ENCODE results near the gene MAPK12. TPM values are rescaled to one million over a fixed set of nuclear protein-coding genes. Genes with fewer than 3 reads are reported as not detected.

The MAPK12 gene
- total RNA-seq, 1 experiment from 2014 or later: 86.7 TPM

- Histone ChIP-seq H2AFZ (ENCODE audit: low read depth, low read length, poor library complexity, severe bottlenecking) (no peak overlapping the region), H3K9ac (ENCODE audit: low read length) (no peak overlapping the region), H4K20me1 (ENCODE audit: insufficient read depth) (no peaks in the 10 kb centered on the region), H3K79me2 (ENCODE audit: insufficient read depth, low read length) (peaks cover 10% of the 10 kb centered on the region), H3K9me2 (ENCODE audit: insufficient read depth) (no peaks in the 10 kb centered on the region), H3K9me3 (ENCODE audit: control insufficient read depth in 1 of 2, insufficient read depth in 1 of 2, low read depth in 1 of 2, low read length in 2 of 2) (peaks cover 0 to 8% of the 10 kb centered on the region in 2 experiments; a peak in 1 of 4 replicates), H3K36me3 (ENCODE audit: control insufficient read depth in 1 of 2, insufficient read depth in 2 of 2, low read length in 2 of 2) (peaks cover 5 to 6% of the 10 kb centered on the region in 2 experiments; a peak in 3 of 4 replicates), H3K4me1 (ENCODE audit: control insufficient read depth in 1 of 2, insufficient read depth in 2 of 2, low read length in 2 of 2) (peaks cover 4 to 26% of the 10 kb centered on the region in 2 experiments), H3K4me3 (replicated peaks in 1 of 2; ENCODE audit: low read depth in 1 of 2, low read length in 2 of 2) (no peak overlapping the region), H3K27ac (ENCODE audit: low read depth, low read length) (peak overlapping the region; percentile 8; the same call in 1 of the 2 replicates), H3K4me2 (ENCODE audit: low read length) (no peak overlapping the region), H3K27me3 (ENCODE audit: insufficient read depth, low read length) (no peaks in the 10 kb centered on the region)
- intact Hi-C loops (cut with micrococcal nuclease): loop anchor here (10.0 kb wide), 1 partner anchor 271 kb away; no protein-coding TSS in a partner anchor
- BruUV-seq (replicated peaks): no TSS peak
- TF ChIP-seq EZH2phosphoT487 (IDR thresholded peaks at IDR 0.05; ENCODE audit: borderline replicate concordance) (no peak), ZBTB33 (IDR thresholded peaks at IDR 0.05; ENCODE audit: extremely low read depth, insufficient replicate concordance, low read length) (no peak), FOSL1 (IDR thresholded peaks at IDR 0.05; ENCODE audit: low read depth) (no peak), REST (IDR thresholded peaks at IDR 0.05; ENCODE audit: low read depth) (no peak), POLR2A (IDR thresholded peaks at IDR 0.05; ENCODE audit: borderline replicate concordance, extremely low read depth, insufficient read depth, insufficient read length) (no peak), TCF7L2 (IDR thresholded peaks at IDR 0.05; ENCODE audit: borderline replicate concordance, extremely low read depth, insufficient read depth, insufficient read length) (no peak), MAX (IDR thresholded peaks at IDR 0.05) (no peak), ATF3 (IDR thresholded peaks at IDR 0.05) (no peak), SRF (IDR thresholded peaks at IDR 0.05; ENCODE audit: low read depth) (no peak), SIN3A (IDR thresholded peaks at IDR 0.05; ENCODE audit: low read depth) (no peak), EZH2 (IDR thresholded peaks at IDR 0.05) (no peak), JUND (IDR thresholded peaks at IDR 0.05) (no peak), CBX3 (IDR thresholded peaks at IDR 0.05; ENCODE audit: low read depth) (no peak), CTCF (IDR thresholded peaks at IDR 0.05 in 2 of 3, conservative IDR thresholded peaks at IDR 0.05 in 1 of 3; ENCODE audit: borderline replicate concordance in 1 of 3, insufficient read depth in 1 of 3, low read depth in 2 of 3, low read length in 2 of 3) (no peak), CEBPB (IDR thresholded peaks at IDR 0.05; ENCODE audit: low read depth) (no peak), YY1 (IDR thresholded peaks at IDR 0.05; ENCODE audit: extremely low read depth, insufficient replicate concordance, low read depth, low read length) (no peak), ZFX (IDR thresholded peaks at IDR 0.05) (no peak)
- DNase-seq (ENCODE audit: low read depth, low spot score): no peak
- no peak for ATAC-seq
- RAD21 ChIA-PET (ENCODE audit: low non-redundant PET in 1 of 2, low total read pairs in 2 of 2, uncharacterized antibody in 2 of 2, unreplicated experiment in 2 of 2): no interaction called here
- CTCF ChIA-PET: interaction anchor here (0.9 kb wide), 1 partner anchor 147 kb away, joined by 3 read pairs; no protein-coding TSS in a partner anchor
- POLR2A ChIA-PET: no interaction called here
These were observed 55.5 kb downstream of the MAPK12 start for GRCh38 chr22:50205781-50206569.
